WI38 (cell line): ENCODE data around the gene RBFOX1.

Experiments
- H3K4me3 ChIP-seq: 2 replicates; pipeline ENCODE4 v1.5.1; 2011; ENCODE audit warnings: low read depth, mild to moderate bottlenecking, control low read depth, low read length
- TF ChIP-seq, protein P1 (sequence below): IDR thresholded peaks from 2 replicates; pipeline ENCODE4 v1.5.1; 2012; ENCODE audit warnings: low read depth, mild to moderate bottlenecking, control low read depth, low read length

Gene RBFOX1

GRCh38 chr16:7644176-7644575 lies 311.5 kb downstream of the RBFOX1 start:
- H3K4me3 ChIP-seq, result no peak overlapping the region
- TF ChIP-seq, protein P1, sequence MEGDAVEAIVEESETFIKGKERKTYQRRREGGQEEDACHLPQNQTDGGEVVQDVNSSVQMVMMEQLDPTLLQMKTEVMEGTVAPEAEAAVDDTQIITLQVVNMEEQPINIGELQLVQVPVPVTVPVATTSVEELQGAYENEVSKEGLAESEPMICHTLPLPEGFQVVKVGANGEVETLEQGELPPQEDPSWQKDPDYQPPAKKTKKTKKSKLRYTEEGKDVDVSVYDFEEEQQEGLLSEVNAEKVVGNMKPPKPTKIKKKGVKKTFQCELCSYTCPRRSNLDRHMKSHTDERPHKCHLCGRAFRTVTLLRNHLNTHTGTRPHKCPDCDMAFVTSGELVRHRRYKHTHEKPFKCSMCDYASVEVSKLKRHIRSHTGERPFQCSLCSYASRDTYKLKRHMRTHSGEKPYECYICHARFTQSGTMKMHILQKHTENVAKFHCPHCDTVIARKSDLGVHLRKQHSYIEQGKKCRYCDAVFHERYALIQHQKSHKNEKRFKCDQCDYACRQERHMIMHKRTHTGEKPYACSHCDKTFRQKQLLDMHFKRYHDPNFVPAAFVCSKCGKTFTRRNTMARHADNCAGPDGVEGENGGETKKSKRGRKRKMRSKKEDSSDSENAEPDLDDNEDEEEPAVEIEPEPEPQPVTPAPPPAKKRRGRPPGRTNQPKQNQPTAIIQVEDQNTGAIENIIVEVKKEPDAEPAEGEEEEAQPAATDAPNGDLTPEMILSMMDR, result no peak

DNA sequence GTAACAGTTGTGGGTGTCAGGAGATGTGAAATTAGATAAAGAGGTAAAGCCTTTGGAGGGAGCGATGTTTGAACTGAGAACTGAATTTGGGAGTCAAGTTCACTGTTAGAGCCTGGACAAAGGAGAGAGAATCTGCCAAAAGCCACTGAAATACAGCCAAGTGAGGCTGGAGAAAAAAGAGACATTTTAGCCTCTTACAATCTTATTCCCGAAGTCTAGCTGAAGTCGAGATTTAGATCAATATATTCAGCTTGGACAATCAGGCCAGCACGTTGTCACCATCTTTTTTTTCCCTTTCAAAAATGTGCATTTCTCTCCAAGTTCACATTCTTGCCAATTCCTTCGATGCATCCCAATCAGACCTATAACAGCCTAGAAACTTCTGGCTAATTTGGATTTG lies 312.2 kb downstream of the RBFOX1 start:
- no peak overlapping the region for H3K4me3 ChIP-seq
- TF ChIP-seq, protein P1, result no peak

DNA sequence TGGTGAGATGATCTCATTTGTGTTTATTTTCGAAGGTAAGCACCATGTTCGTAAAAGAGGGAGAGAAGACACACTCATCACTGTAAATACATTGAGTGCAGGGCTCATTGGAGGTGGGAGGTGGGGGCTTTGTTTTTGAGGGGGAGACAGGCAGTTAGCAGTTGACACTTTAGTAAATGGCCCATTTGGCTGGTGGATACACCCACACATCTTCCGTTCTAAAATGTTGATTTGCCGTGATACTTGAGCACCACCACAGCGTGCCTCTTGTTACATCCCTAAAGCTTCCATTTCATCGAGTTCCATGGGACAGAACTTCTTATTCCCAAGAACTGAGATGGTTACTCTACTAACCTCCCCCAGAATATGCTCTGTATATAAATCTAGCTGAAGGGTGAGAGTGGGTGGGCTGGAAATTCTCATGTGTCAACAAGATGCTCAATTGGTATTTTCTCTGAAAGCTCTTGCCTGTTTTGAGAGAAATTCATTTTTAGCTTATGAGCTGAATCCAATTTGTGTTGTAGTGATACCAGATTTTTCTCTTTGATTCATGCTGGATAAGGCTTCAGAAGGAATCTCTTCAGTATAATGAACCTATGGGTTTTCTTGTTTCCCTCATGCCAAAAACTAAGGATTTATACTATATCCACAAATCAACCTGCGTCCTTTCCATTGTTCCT lies 314.3 kb downstream of the RBFOX1 start:
- no peak overlapping the region for H3K4me3 ChIP-seq
- TF ChIP-seq, protein P1, result no peak

GRCh38 chr16:7650431-7650830 lies 317.8 kb downstream of the RBFOX1 start:
- TF ChIP-seq, protein P1, result no peak
- H3K4me3 ChIP-seq, result no peak overlapping the region

DNA sequence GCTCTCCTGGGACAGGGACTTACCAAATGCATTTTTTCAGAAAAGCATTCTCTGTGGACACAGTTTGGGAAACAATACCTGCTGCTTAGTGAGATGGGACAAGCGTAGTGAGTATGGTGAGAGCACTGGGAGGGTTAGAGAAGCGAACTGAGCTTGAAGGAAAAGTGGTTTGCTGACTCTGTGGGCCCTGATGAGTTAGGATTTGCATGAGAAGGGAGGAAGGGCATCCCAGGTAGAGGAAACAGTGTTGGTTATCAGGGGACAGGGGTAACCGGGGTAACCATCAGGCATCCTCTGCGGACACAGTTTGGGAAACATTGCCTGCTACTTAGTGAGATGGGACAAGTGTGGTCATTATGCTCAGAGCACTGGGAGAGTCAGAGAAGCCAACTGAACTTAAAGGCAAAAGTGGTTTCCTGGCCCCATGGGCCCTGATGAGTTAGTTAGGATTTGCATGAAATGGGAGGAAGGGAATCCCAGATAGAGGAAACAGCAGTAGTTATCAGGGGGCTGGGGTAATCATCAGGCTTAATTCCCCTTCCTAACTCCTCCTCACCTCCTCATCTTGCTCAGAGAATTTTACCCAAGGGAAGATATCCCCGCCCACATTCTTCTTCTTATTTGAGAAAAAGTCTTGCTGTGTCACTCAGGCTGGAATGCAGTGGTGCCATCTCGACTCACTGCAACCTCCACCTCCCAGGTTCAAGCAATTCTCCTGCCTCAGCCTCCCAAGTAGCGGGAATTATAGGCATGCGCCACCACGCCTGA lies 319.3 kb downstream of the RBFOX1 start:
- TF ChIP-seq, protein P1, result no peak
- no peak overlapping the region for H3K4me3 ChIP-seq

DNA sequence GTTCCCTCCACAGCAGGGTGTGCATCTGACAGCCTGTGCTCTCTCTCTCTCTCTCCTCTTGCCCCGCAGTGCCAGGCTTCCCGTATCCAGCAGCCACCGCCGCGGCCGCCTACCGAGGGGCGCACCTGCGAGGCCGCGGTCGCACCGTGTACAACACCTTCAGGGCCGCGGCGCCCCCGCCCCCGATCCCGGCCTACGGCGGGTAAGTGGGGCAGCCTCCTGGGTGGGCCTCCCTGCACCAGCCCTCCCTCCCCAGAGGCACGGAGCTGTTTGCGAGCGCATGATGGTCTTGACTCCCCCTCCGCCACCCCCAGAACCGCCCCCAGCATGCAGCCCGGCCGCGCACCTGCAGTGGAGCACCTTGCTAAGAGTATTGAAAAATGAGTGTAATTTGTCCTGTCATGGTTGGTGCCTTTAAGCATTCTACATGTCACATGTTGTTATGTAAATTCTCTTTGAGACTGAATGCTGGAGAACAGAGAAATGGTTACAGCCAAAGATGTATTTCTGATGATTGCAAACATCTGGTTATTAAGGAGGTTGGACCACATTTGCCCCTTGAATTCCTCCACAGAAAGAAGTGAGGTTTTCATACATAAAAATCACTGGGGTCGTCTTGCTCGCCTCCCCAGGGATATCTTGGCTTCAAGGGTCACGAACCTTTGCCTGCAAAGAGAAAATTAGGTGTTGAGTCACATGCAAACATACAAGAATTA lies 321.3 kb downstream of the RBFOX1 start:
- TF ChIP-seq, protein P1, result no peak
- H3K4me3 ChIP-seq, result no peak overlapping the region

DNA sequence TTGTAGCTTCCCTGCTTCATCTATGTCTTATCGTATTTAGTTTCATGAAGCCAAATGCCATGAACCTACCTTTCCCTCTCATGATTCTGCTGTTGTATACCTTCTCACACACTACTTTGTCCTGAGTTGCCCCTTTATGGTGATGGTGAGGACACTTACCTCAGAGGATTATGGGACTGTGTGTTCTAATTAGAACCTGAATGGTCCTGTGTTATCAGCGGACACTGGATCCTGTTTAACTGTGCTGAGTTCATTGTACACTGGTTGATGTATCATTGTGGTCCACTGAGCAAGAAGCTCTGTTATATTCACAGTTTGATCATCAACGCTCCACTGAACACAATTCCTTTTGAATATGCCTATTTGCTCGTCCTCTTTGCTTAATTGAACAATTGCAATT lies 343.0 kb downstream of the RBFOX1 start:
- H3K4me3 ChIP-seq, result no peak overlapping the region
- TF ChIP-seq, protein P1, result no peak
